ENCODE results near the gene LIX1L.

DNA sequence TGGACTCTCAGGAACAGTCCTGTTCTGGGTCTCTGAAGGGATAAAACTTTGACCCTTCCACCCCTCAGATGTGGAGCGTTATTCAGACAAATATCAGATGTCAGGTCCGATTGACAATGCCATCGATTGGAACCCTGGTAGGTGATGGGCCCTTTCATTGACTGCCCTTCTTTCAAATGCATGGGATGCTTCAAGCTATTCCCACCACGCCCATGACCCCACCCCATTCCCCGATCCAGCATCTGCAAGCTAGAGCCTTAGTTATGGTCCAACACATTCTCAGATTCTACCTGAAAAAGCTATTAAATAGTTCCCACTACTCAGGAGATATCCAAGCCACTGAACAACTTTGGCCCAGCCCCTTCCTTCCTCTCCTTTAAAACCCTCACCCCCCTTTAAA is 19.2 kb upstream of the LIX1L start:
- TF ChIP-seq HCFC1 (IDR thresholded peaks at IDR 0.05; ENCODE audit: low read depth, low read length) (no peak), MYC (CRISPR knock-in tag; IDR thresholded peaks at IDR 0.05; ENCODE audit: borderline replicate concordance) (no peak), ZKSCAN5 (CRISPR knock-in tag; IDR thresholded peaks at IDR 0.05) (no peak), JUNB (CRISPR knock-in tag; IDR thresholded peaks at IDR 0.05; ENCODE audit: borderline replicate concordance) (no peak), ZNF563 (CRISPR knock-in tag; IDR thresholded peaks at IDR 0.05) (no peak), SALL1 (CRISPR knock-in tag; IDR thresholded peaks at IDR 0.05) (no peak), FOSL1 (CRISPR knock-in tag; IDR thresholded peaks at IDR 0.05; ENCODE audit: borderline replicate concordance) (no peak), HDAC1 (CRISPR knock-in tag; IDR thresholded peaks at IDR 0.05) (no peak), HOXA7 (CRISPR knock-in tag; IDR thresholded peaks at IDR 0.05) (no peak), RAD51 (IDR thresholded peaks at IDR 0.05; ENCODE audit: borderline replicate concordance) (no peak), AGO1 (IDR thresholded peaks at IDR 0.05; ENCODE audit: low read depth, low read length, poor library complexity, severe bottlenecking) (no peak), CTCF (CRISPR knock-in tag; IDR thresholded peaks at IDR 0.05) (no peak), POLR2A (IDR thresholded peaks at IDR 0.05; ENCODE audit: insufficient read depth in 1 of 2, low read depth in 2 of 2, low read length in 2 of 2) (no peak)

All from HepG2 (cell line).